H9 (cell line): ENCODE measurements around the gene PRH2. TPM values are rescaled to one million over a fixed set of nuclear protein-coding genes. Genes with fewer than 3 reads are reported as not detected.

Experiments
- DNase-seq: peaks from one replicate; pipeline ENCODE4 v3.0.0-alpha.2; 2017
- H2AFZ ChIP-seq: one replicate; pipeline ENCODE4 v1.6.1; 2013; ENCODE audit warnings: mild to moderate bottlenecking, low read length, control low read depth, moderate library complexity
- H2AK5ac ChIP-seq: 2 replicates; pipeline ENCODE4 v1.6.1; 2013; ENCODE audit warnings: low read length, control low read depth, mixed read lengths; ENCODE audit not compliant: insufficient read length
- H2BK120ac ChIP-seq: one replicate; pipeline ENCODE4 v1.6.1; 2013; ENCODE audit warnings: low read depth, mild to moderate bottlenecking, low read length, control low read depth, inconsistent platforms; ENCODE audit not compliant: poor library complexity, severe bottlenecking
- H2BK12ac ChIP-seq: 2 replicates; pipeline ENCODE4 v1.6.1; 2013; ENCODE audit warnings: low read length, control low read depth, mixed read lengths, low read depth; ENCODE audit not compliant: insufficient read length
- H2BK15ac ChIP-seq: 2 replicates; pipeline ENCODE4 v1.6.1; 2013; ENCODE audit warnings: low read depth, low read length, control low read depth
- H2BK20ac ChIP-seq: one replicate; pipeline ENCODE4 v1.6.1; 2013; ENCODE audit warnings: low read depth, mild to moderate bottlenecking, low read length, control low read depth, inconsistent platforms; ENCODE audit not compliant: poor library complexity, severe bottlenecking
- H2BK5ac ChIP-seq: 2 replicates; pipeline ENCODE4 v1.6.1; 2013; ENCODE audit warnings: low read length, control low read depth, mixed read lengths; ENCODE audit not compliant: insufficient read length
- H3K14ac ChIP-seq: 2 replicates; pipeline ENCODE4 v1.6.1; 2013; ENCODE audit warnings: low read length, control low read depth; ENCODE audit not compliant: insufficient read depth
- H3K18ac ChIP-seq: 2 replicates; pipeline ENCODE4 v1.6.1; 2013; ENCODE audit warnings: low read depth, mild to moderate bottlenecking, mixed read lengths, low read length, control low read depth; ENCODE audit not compliant: insufficient read length
- H3K23ac ChIP-seq: 2 replicates; pipeline ENCODE4 v1.6.1; 2013; ENCODE audit warnings: low read length, control low read depth, mixed read lengths, low read depth; ENCODE audit not compliant: insufficient read length
- H3K23me2 ChIP-seq: 2 replicates; pipeline ENCODE4 v1.6.1; 2013; ENCODE audit warnings: low read depth, mild to moderate bottlenecking, mixed read lengths, low read length, control low read depth; ENCODE audit not compliant: insufficient read length, poor library complexity, severe bottlenecking
- H3K27ac ChIP-seq: 2 replicates; pipeline ENCODE4 v1.5.1; 2013; ENCODE audit warnings: low read length, control low read depth, mixed read lengths, low read depth; ENCODE audit not compliant: insufficient read length
- H3K27me3 ChIP-seq: 2 replicates; pipeline ENCODE4 v1.6.1; 2013; ENCODE audit warnings: low read length, control low read depth, inconsistent platforms; ENCODE audit not compliant: insufficient read depth
- H3K4ac ChIP-seq: 2 replicates; pipeline ENCODE4 v1.6.1; 2013; ENCODE audit warnings: low read depth, mild to moderate bottlenecking, control low read depth, inconsistent platforms, low read length, moderate library complexity
- H3K4me1 ChIP-seq: 2 replicates; pipeline ENCODE4 v1.6.1; 2013; ENCODE audit warnings: low read length, control low read depth, inconsistent platforms; ENCODE audit not compliant: insufficient read depth
- H3K4me2 ChIP-seq: 2 replicates; pipeline ENCODE4 v1.6.1; 2013; ENCODE audit warnings: low read length, control low read depth, mixed read lengths; ENCODE audit not compliant: insufficient read length, insufficient read depth
- H3K56ac ChIP-seq: 2 replicates; pipeline ENCODE4 v1.6.1; 2013; ENCODE audit warnings: low read depth, mild to moderate bottlenecking, mixed read lengths, low read length, control low read depth; ENCODE audit not compliant: insufficient read length
- H3K79me1 ChIP-seq: 2 replicates; pipeline ENCODE4 v1.6.1; 2013; ENCODE audit warnings: low read depth, mild to moderate bottlenecking, moderate library complexity, low read length, control low read depth, inconsistent platforms; ENCODE audit not compliant: insufficient read depth, poor library complexity, severe bottlenecking
- H3K79me2 ChIP-seq: 2 replicates; pipeline ENCODE4 v1.6.1; 2013; ENCODE audit warnings: low read length, control low read depth, inconsistent platforms; ENCODE audit not compliant: insufficient read depth
- H3K9ac ChIP-seq: 2 replicates; pipeline ENCODE4 v1.6.1; 2013; ENCODE audit warnings: low read length, control low read depth, mixed read lengths; ENCODE audit not compliant: insufficient read length; ENCODE audit errors: extremely low read depth
- H3K9me3 ChIP-seq: one replicate; pipeline ENCODE4 v1.6.1; 2013; ENCODE audit warnings: low read depth, low read length, inconsistent platforms; ENCODE audit not compliant: control insufficient read depth
- H3T11ph ChIP-seq: one replicate; pipeline ENCODE4 v1.6.1; 2013; ENCODE audit warnings: mild to moderate bottlenecking, low read length, control low read depth, inconsistent platforms
- H4K20me1 ChIP-seq: one replicate; pipeline ENCODE4 v1.6.1; 2013; ENCODE audit not compliant: control insufficient read depth, insufficient read length, insufficient read depth
- H4K5ac ChIP-seq: 2 replicates; pipeline ENCODE4 v1.6.1; 2013; ENCODE audit warnings: low read depth, mild to moderate bottlenecking, mixed read lengths, low read length, control low read depth; ENCODE audit not compliant: insufficient read length
- H4K8ac ChIP-seq: replicated peaks from 2 replicates; pipeline ENCODE4 v1.6.1; 2013; ENCODE audit warnings: low read length, control low read depth, mixed read lengths, low read depth; ENCODE audit not compliant: insufficient read length
- H4K91ac ChIP-seq: 2 replicates; pipeline ENCODE4 v1.6.1; 2013; ENCODE audit warnings: low read depth, mild to moderate bottlenecking, moderate library complexity, mixed read lengths, low read length, control low read depth; ENCODE audit not compliant: insufficient read length
- H3K27ac Mint-ChIP-seq, 3 experiments: 2 replicates in 2 of 3; 3 replicates in 1 of 3; pipeline ENCODE4 v1.8.0; 2020 to 2021; ENCODE audit warnings: mixed read lengths in 3 of 3, mild to moderate bottlenecking in 1 of 3, moderate library complexity in 1 of 3
- H3K27me3 Mint-ChIP-seq: 2 replicates; pipeline ENCODE4 v1.8.0; 2021; ENCODE audit warnings: low read depth, mild to moderate bottlenecking, moderate library complexity, mixed read lengths
- H3K36me3 Mint-ChIP-seq, 3 experiments: 2 replicates in 2 of 3; 3 replicates in 1 of 3; pipeline ENCODE4 v1.8.0; 2020 to 2021; ENCODE audit warnings: low read depth in 3 of 3, mixed read lengths in 3 of 3; ENCODE audit not compliant: insufficient read depth in 1 of 3
- H3K4me1 Mint-ChIP-seq, 2 experiments: 2 replicates each; pipeline ENCODE4 v1.8.0; 2020; ENCODE audit warnings: mixed read lengths in 2 of 2
- H3K4me3 Mint-ChIP-seq, 2 experiments: 2 replicates in 1 of 2; 3 replicates in 1 of 2; pipeline ENCODE4 v1.8.0; 2020 to 2021; ENCODE audit warnings: mild to moderate bottlenecking in 2 of 2, mixed read lengths in 2 of 2, moderate library complexity in 1 of 2
- H3K9me3 Mint-ChIP-seq, 2 experiments: 2 replicates in 1 of 2; 3 replicates in 1 of 2; pipeline ENCODE4 v1.8.0; 2020; ENCODE audit warnings: mild to moderate bottlenecking in 2 of 2, mixed read lengths in 2 of 2, moderate library complexity in 1 of 2
- WGBS: extraction: QIAGEN DNeasy Blood & Tissue Kit; methylation state at CpG from one replicate; pipeline ENCODE4 v1.1.7; 2013; ENCODE audit warnings: missing lambda C conversion rate, low lambda C conversion rate, mixed read lengths; ENCODE audit not compliant: insufficient read length; ENCODE audit errors: extremely low coverage; 5-methylcytosine and 5-hydroxymethylcytosine counted together
- total RNA-seq: library from RNA; stranded (reverse); gene quantifications from 2 replicates; pipeline ENCODE4 v1.2.1, GENCODE V29; 2021
- TF ChIP-seq, protein P1 (sequence below): fragments of 200-600 bp; sonication (generic); conservative IDR thresholded peaks from 3 replicates; pipeline ENCODE4 v1.8.0; 2021; ENCODE audit warnings: antibody characterized with exemption, mild to moderate bottlenecking

The PRH2 gene
- total RNA-seq, 1 experiment from 2014 or later = not detected

DNA sequence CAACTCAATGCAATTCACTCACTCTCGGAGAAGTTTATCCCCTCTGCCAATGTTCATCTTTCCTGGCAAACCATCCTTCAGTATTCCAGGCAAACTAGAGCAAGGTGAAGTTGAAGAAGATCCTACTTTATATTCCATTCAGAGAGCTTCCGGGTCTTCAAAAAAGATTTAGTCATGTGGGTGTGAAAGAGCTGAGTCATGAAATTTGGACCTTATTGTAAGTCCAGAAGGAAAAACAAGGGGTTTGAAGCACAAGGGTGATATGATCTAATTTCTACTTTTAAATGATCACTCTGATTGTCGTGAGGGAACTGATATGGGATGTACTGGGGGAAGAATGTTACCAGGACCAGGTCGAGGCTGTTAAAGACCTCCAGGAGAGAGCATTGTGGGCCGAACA lies 2.8 kb upstream of the PRH2 start:
- H3K4me1 Mint-ChIP-seq = no peaks in the 10 kb centered on the region
- H4K20me1 ChIP-seq = no peaks in the 10 kb centered on the region
- no peaks in the 10 kb centered on the region; the same call in 1 of the 2 replicates for H3K27me3 Mint-ChIP-seq
- no peaks in the 10 kb centered on the region for H3K9me3 ChIP-seq
- H3K27ac Mint-ChIP-seq = peak overlapping the region in 1 of 3 experiments; percentile 1; a peak in 1 of 7 replicates
- no peak overlapping the region for H4K5ac ChIP-seq
- H2BK12ac ChIP-seq = no peak overlapping the region
- TF ChIP-seq, protein P1, sequence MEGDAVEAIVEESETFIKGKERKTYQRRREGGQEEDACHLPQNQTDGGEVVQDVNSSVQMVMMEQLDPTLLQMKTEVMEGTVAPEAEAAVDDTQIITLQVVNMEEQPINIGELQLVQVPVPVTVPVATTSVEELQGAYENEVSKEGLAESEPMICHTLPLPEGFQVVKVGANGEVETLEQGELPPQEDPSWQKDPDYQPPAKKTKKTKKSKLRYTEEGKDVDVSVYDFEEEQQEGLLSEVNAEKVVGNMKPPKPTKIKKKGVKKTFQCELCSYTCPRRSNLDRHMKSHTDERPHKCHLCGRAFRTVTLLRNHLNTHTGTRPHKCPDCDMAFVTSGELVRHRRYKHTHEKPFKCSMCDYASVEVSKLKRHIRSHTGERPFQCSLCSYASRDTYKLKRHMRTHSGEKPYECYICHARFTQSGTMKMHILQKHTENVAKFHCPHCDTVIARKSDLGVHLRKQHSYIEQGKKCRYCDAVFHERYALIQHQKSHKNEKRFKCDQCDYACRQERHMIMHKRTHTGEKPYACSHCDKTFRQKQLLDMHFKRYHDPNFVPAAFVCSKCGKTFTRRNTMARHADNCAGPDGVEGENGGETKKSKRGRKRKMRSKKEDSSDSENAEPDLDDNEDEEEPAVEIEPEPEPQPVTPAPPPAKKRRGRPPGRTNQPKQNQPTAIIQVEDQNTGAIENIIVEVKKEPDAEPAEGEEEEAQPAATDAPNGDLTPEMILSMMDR = no peak
- no peak overlapping the region for H2BK20ac ChIP-seq
- WGBS = no CpG with 5 or more reads among the region's 5 CpGs
- H3K36me3 Mint-ChIP-seq = peaks cover 0 to 7% (median 0%) of the 10 kb centered on the region in 3 experiments; a peak in 2 of 7 replicates
- H3K4me3 Mint-ChIP-seq = no peak overlapping the region
- no peak overlapping the region for H3K4me2 ChIP-seq
- H2AK5ac ChIP-seq = no peak overlapping the region
- no peaks in the 10 kb centered on the region for H3K79me1 ChIP-seq
- no peaks in the 10 kb centered on the region; a peak in 1 of 5 replicates for H3K9me3 Mint-ChIP-seq
- H2BK15ac ChIP-seq = no peak overlapping the region
- no peak overlapping the region for H4K91ac ChIP-seq
- H3K4me1 ChIP-seq = no peaks in the 10 kb centered on the region
- H3K27ac ChIP-seq = no peak overlapping the region
- H3K23ac ChIP-seq = no peak overlapping the region
- no peak overlapping the region for H2BK5ac ChIP-seq
- H3K27me3 ChIP-seq = no peaks in the 10 kb centered on the region
- H3K56ac ChIP-seq = no peak overlapping the region
- no peak overlapping the region for H4K8ac ChIP-seq
- no peak overlapping the region for H2BK120ac ChIP-seq
- H3K14ac ChIP-seq = no peak overlapping the region
- no peak overlapping the region for H2AFZ ChIP-seq
- DNase-seq = no peak
- H3K18ac ChIP-seq = no peak overlapping the region
- no peak overlapping the region for H3K4ac ChIP-seq
- no peak overlapping the region for H3T11ph ChIP-seq
- H3K23me2 ChIP-seq = peaks cover 2% of the 10 kb centered on the region
- no peaks in the 10 kb centered on the region for H3K79me2 ChIP-seq
- H3K9ac ChIP-seq = no peak overlapping the region
